Activated CD4-positive, alpha-beta T cell treated with anti-CD3 and anti-CD28 coated beads, Interleukin-2, amount 50 U/mL, for 24 hours (primary cell): Measurements from ENCODE around the gene ERP44.
"Not testable (repeated sequence)": the region's sequence is repeated elsewhere in the genome, so short reads cannot be mapped to it uniquely, and the experiment has no call there.

Experiments
- DNase-seq, 2 donors: peaks; one replicate each; pipeline ENCODE4 v3.0.0-alpha.2; 2020; ENCODE audit warnings: low read depth in 1 of 2, low spot score in 1 of 2

Gene ERP44

GRCh38 chr9:100100146-100100667, 1.4 kb upstream of the ERP44 start:
- no peak for DNase-seq

- DNase-seq, result no peak
Observed at GRCh38 chr9:100099722-100100042, 882 bp upstream of the ERP44 start.

DNA sequence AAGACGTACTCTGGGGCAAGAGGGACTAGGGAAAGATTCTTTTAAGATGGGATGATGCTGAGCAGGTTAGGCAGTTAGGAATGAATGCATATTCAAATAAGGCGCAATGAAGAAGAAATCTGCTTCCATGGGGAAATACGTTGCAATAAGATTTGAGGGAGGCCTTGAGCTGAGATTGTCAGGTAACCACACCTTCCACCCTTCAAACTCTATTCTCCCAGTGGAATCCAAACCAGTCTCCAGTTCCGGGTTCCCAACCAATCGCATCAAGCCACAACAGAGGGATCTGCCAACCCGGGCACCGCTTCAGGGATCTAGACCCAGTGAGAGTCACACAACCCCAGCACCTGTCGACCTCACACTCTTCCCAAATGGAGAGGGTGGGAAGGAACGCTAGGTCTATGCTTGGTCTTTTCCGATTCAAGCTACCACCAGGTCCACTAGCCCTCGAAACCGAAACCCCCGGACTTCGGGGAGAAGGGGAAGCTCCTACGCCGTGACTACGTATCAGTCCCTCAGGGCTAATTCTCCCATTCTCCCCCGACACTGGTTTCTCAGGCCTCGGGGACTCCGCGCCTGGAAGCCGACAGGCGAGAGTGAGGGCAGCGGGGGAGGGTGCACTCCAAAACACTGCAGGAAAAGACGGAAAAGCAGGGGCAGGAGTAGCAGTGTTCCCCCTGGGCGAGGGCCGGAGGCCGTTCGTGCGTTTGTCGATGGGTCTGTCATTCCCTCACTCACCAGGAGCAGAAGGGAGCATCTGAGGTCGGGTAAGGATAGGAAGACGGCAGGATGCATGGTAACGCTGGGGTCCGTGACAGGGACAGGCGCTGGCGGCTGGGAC, 534 bp downstream of the ERP44 start:
- DNase-seq, result peak in 1 of 2 donors; percentile 7

GRCh38 chr9:100096378-100096916, 2.4 kb downstream of the ERP44 start:
- no peak for DNase-seq

GRCh38 chr9:100094411-100094810, 4.4 kb downstream of the ERP44 start:
- not testable (repeated sequence) for DNase-seq

DNA sequence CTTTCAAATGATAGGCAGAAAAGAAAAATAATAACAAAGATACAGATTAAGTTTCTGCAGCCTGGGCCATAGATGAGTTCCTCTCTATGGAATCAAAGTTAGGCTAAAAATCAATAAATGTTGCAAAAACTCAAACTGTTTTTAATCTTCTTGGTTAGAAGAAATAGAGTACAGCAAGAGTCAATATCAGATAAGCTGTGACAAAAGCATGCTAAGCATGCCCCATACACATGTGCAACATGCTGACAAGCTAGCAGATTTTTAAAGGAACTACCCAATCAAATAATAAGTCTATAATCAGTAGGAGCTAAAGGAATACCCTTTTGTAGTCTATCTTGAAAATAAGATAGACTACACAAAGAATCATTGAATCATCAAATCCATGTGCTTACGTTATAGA, 6.7 kb downstream of the ERP44 start:
- no peak for DNase-seq

- no peak for DNase-seq
Observed at GRCh38 chr9:100091650-100092049, 7.2 kb downstream of the ERP44 start.

DNA sequence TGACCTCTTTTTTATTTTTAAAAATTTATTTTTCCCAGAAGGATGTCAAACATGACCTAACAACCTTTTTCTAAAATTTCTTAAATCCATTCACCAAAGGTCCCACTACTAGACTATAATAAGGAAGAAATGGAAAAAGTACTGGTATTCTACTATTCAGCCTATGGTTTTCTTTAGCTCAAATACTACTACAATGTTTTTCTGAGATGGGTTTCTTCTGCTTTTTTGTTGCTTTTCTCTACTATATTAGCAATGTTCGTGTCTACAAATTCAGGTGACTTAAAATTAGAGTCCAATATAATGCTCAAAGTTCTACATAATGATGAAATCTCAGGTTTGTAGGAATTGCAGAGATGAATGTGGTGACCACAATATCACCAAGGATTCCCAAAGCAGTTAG, 7.9 kb downstream of the ERP44 start:
- no peak for DNase-seq

DNA sequence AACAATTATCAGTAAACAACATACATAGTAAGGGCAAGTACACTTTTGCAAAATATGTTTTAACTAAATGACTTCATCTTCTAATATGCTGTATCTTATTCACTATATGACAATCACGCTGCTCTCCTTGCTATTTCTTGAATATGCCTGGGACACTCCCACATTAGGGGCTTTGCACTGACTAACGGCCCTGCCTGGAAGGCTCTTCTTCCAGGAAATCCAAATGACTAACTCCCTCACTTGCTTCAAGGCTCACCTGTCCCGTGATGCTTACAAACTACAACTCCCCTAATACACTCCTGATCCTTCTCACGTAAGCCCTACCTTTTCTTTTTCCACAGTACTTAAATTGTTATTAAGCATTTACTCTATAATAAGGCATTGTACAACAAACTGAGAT, 10.6 kb downstream of the ERP44 start:
- DNase-seq, result no peak

GRCh38 chr9:100087218-100087617, 11.6 kb downstream of the ERP44 start:
- no peak for DNase-seq

DNA sequence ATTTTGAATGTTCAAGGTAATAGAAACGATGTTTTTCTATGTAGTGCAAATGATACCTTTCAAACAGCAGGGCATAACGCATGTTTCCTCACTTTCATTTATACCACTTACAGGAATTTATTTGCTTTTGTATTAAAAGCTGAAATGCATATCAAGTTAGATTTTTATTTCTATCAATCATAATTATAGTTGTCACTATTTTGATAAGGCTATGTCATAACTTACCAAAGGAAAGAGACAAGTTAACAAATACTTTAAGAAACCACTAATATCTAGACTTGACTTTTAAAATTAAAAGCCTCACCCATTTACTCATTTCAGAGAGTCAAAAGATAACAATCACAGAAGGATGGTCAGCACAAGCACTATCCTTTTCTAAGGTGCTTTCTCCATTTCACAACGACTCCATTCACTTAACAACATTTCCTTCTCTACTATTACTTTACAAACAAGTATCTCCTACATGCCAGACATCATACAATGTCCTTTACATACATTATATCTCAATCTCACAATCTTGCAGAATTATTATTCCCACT, 12.6 kb downstream of the ERP44 start:
- DNase-seq, result no peak

- no peak for DNase-seq
Observed at GRCh38 chr9:100084734-100085133, 14.1 kb downstream of the ERP44 start.

DNA sequence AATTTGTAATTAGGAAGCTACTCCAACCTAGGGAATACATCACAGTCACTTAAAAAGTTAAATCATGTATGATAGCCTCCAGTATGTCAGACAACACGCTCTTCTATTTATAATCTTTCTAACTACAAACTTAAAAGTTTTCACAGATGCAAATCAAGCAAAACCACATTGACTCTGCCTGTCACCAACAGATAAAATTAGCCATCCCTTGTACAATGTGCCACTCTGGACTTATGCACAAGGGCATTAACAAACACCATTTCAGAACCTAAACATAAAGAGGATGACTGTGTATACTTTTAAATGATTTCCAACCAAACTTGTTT, 14.7 kb downstream of the ERP44 start:
- no peak for DNase-seq

- DNase-seq, result no peak
Observed at GRCh38 chr9:100083448-100084127, 15.2 kb downstream of the ERP44 start.

DNA sequence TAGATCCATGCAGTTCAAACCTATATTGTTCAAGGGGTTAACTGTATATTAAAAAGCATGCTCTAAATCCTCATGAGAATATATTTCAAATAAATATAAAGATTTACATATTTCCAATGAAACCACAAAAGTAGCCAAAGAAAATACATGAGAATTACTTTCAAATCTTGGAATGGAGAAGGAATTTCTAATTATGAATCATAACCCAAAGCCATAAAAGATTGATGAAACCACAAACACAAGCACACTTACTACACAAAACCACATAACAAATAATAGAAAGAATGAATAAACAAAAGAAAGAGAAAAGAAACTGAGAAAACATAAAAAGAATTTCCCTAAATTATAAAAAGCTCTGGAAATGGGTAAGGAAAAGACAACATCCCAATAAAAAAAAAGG, 16.0 kb downstream of the ERP44 start:
- no peak for DNase-seq

GRCh38 chr9:100076256-100076655, 22.5 kb downstream of the ERP44 start:
- not testable (repeated sequence) for DNase-seq

DNA sequence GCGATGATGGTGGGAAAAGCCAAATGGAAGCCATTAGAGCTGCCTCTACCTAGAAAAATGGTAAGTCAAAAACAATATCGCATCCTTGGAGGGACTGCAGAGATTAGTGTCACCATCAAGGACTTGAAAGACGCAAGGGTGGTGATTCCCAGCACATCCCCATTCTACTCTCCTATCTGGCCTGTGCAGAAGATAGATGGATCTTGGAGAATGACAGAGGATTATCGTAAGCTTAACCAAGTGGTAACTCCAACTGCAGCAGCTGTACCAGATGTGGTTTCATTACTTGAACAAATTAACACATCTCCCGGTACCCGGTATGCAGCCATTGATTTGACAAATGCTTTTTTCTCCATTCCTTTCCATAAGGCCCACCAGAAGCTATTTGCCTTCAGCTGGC, 23.8 kb downstream of the ERP44 start:
- no peak for DNase-seq

DNA sequence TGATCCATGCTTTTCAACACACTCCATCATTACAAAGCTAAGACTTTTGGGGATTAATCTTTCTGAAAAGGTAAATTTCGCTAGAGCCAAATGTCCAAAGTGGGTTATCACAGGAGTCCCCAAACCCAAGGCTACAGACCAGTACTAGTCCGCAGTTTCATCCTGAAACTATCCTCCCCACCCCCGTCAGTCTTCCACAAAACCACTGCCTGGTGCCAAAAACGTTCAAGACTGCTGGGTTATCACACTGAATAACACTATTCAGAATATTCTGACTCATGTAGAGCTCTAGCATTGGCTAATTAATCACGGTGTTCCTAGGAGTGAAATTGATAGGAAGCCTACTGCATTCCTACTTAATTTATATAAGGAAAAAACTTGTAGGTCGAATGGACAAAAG, 24.7 kb downstream of the ERP44 start:
- DNase-seq, result no peak

- no peak for DNase-seq
Observed at GRCh38 chr9:100072805-100073204, 26.0 kb downstream of the ERP44 start.

DNA sequence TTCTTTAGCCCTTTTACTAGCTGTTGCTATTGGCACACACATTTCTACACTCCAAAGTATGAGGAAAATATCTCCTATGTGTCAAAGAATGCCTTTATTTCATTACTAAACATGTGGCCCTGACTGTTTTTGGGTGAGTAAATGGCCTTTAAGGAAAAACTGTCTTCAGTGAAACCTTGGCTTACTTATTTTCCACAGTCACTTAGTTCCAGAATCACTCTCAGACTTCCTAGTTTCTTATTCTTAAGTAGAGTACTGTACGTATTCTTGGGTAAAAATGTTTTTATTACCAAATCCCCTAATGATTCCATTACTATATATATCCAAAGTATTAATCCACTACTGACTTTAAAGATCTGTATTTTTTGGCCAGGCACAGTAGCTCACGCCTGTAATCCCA, 27.5 kb downstream of the ERP44 start:
- no peak for DNase-seq

- DNase-seq, result no peak
Observed at GRCh38 chr9:100070104-100071041, 28.4 kb downstream of the ERP44 start.
